GM23338 (cell line): ENCODE measurements around the gene HOTAIR. TPM values are rescaled to one million over a fixed set of nuclear protein-coding genes. Genes with fewer than 3 reads are reported as not detected.
A peak's percentile ranks its signal among the peaks of the same experiment; 100 is the strongest.

Experiments
- ATAC-seq: fragments of 200-7000 bp; cut with Tn5 transposase; 3 replicates; pipeline ENCODE4 v1.9.1; 2020
- DNase-seq: peaks from one replicate; pipeline ENCODE4 v3.0.0-alpha.2; 2015; ENCODE audit warnings: low spot score
- H2AFZ ChIP-seq: fragments of 200-600 bp; sonication (generic); 2 replicates; pipeline ENCODE4 v1.8.0; 2016; ENCODE audit warnings: antibody characterized with exemption, mild to moderate bottlenecking, moderate library complexity
- H3F3A ChIP-seq: fragments of 200-600 bp; sonication (generic); replicated peaks from 2 replicates; pipeline ENCODE4 v1.8.0; 2017; ENCODE audit warnings: antibody characterized with exemption, mixed run types, low read depth
- H3K27ac ChIP-seq: fragments of 200-600 bp; sonication (generic); 2 replicates; pipeline ENCODE4 v1.6.1; 2016; ENCODE audit warnings: low read depth
- H3K27me3 ChIP-seq: fragments of 200-600 bp; sonication (generic); 2 replicates; pipeline ENCODE4 v1.8.0; 2016; ENCODE audit warnings: mild to moderate bottlenecking, mixed run types, moderate library complexity; ENCODE audit not compliant: insufficient read depth
- H3K36me3 ChIP-seq: fragments of 200-600 bp; sonication (generic); 2 replicates; pipeline ENCODE4 v1.8.0; 2016; ENCODE audit warnings: mild to moderate bottlenecking; ENCODE audit not compliant: insufficient read depth
- H3K4me1 ChIP-seq: fragments of 200-600 bp; sonication (generic); 2 replicates; pipeline ENCODE4 v1.8.0; 2016; ENCODE audit warnings: mild to moderate bottlenecking, moderate library complexity; ENCODE audit not compliant: insufficient read depth
- H3K4me2 ChIP-seq: fragments of 200-600 bp; sonication (generic); 2 replicates; pipeline ENCODE4 v1.7.1; 2017; ENCODE audit warnings: mixed run types
- H3K4me3 ChIP-seq: fragments of 200-600 bp; sonication (generic); 2 replicates; pipeline ENCODE4 v1.6.1; 2016; ENCODE audit warnings: mixed run types
- H3K79me2 ChIP-seq: fragments of 200-600 bp; sonication (generic); replicated peaks from 2 replicates; pipeline ENCODE4 v1.8.0; 2017; ENCODE audit warnings: mild to moderate bottlenecking; ENCODE audit not compliant: insufficient read depth
- H3K9me2 ChIP-seq: fragments of 200-600 bp; sonication (generic); 2 replicates; pipeline ENCODE4 v1.8.0; 2017; ENCODE audit not compliant: insufficient read depth
- H4K20me1 ChIP-seq: fragments of 200-600 bp; sonication (generic); replicated peaks from 2 replicates; pipeline ENCODE4 v1.8.0; 2017; ENCODE audit warnings: mild to moderate bottlenecking; ENCODE audit not compliant: insufficient read depth
- H3K27ac Mint-ChIP-seq: 2 replicates; pipeline ENCODE4 v1.8.0; 2020; ENCODE audit warnings: inconsistent platforms, mild to moderate bottlenecking, moderate library complexity, mixed read lengths
- H3K27me3 Mint-ChIP-seq: 3 replicates; pipeline ENCODE4 v1.8.0; 2022; ENCODE audit warnings: low read depth, mild to moderate bottlenecking, moderate library complexity, mixed read lengths, inconsistent platforms; ENCODE audit not compliant: insufficient read depth, poor library complexity
- H3K36me3 Mint-ChIP-seq: 3 replicates; pipeline ENCODE4 v1.8.0; 2021; ENCODE audit warnings: low read depth, mild to moderate bottlenecking, inconsistent platforms, moderate library complexity, mixed read lengths
- H3K4me1 Mint-ChIP-seq: 3 replicates; pipeline ENCODE4 v1.8.0; 2020; ENCODE audit warnings: mild to moderate bottlenecking, inconsistent platforms, mixed read lengths
- H3K4me3 Mint-ChIP-seq: 3 replicates; pipeline ENCODE4 v1.8.0; 2021; ENCODE audit warnings: moderate library complexity, mild to moderate bottlenecking, inconsistent platforms, mixed read lengths
- H3K9me3 Mint-ChIP-seq: 3 replicates; pipeline ENCODE4 v1.8.0; 2020; ENCODE audit warnings: moderate library complexity, mild to moderate bottlenecking, inconsistent platforms, mixed read lengths
- EZH2 ChIP-seq: fragments of 200-600 bp; sonication (generic); IDR thresholded peaks from one replicate; pipeline ENCODE4 v1.8.0; 2017; ENCODE audit warnings: antibody characterized with exemption, mild to moderate bottlenecking, low read depth; ENCODE audit not compliant: unreplicated experiment
- EZH2phosphoT487 ChIP-seq: fragments of 200-600 bp; sonication (generic); IDR thresholded peaks from one replicate; pipeline ENCODE4 v1.8.1; 2018; ENCODE audit warnings: antibody characterized with exemption; ENCODE audit not compliant: unreplicated experiment
- POLR2AphosphoS5 ChIP-seq: IDR thresholded peaks from 2 replicates; pipeline ENCODE4 v1.6.1; 2016; ENCODE audit warnings: antibody characterized with exemption, low read depth
- STAT1 ChIP-seq: IDR thresholded peaks from one replicate; pipeline ENCODE4 v1.6.1; 2016; ENCODE audit warnings: antibody characterized with exemption; ENCODE audit not compliant: unreplicated experiment
- ZNF331 ChIP-seq: fragments of 250-450 bp; sonication (Bioruptor Pico); IDR thresholded peaks from 2 replicates; pipeline ENCODE4 v1.5.0; 2020; ENCODE audit warnings: low read depth, mild to moderate bottlenecking, moderate library complexity
- polyA plus RNA-seq: library from polyadenylated mRNA; unstranded; fragments of >200 nt; fragmentation: Nextera tagmentation; extraction: Ambion mirVana; gene quantifications from 2 replicates; pipeline ENCODE4 v1.2.1, GENCODE V29; 2016
- total RNA-seq: library from RNA; depleted of rRNA; stranded (reverse); fragments of >200 nt; shearing (Covaris generic); gene quantifications from 2 replicates; pipeline ENCODE4 v1.2.3, GENCODE V29; 2014
- TF ChIP-seq, protein P1 (sequence below), 2 experiments: fragments of 200-600 bp in 1 of 2; sonication (generic) in 1 of 2; conservative IDR thresholded peaks; 2 replicates each; pipeline versions ENCODE4 v1.5.1 to v1.6.1; 2016 to 2017; ENCODE audit warnings: antibody characterized with exemption in 2 of 2, low read depth in 2 of 2, mild to moderate bottlenecking in 2 of 2, moderate library complexity in 1 of 2
- TF ChIP-seq, protein P2 (sequence below): fragments of 250-450 bp; sonication (Bioruptor Pico); IDR thresholded peaks from 2 replicates; pipeline ENCODE4 v1.5.0; 2020; ENCODE audit warnings: mild to moderate bottlenecking, moderate library complexity

HOTAIR gene
- total and polyA plus RNA-seq, 2 experiments from 2014 or later: not detected

DNA sequence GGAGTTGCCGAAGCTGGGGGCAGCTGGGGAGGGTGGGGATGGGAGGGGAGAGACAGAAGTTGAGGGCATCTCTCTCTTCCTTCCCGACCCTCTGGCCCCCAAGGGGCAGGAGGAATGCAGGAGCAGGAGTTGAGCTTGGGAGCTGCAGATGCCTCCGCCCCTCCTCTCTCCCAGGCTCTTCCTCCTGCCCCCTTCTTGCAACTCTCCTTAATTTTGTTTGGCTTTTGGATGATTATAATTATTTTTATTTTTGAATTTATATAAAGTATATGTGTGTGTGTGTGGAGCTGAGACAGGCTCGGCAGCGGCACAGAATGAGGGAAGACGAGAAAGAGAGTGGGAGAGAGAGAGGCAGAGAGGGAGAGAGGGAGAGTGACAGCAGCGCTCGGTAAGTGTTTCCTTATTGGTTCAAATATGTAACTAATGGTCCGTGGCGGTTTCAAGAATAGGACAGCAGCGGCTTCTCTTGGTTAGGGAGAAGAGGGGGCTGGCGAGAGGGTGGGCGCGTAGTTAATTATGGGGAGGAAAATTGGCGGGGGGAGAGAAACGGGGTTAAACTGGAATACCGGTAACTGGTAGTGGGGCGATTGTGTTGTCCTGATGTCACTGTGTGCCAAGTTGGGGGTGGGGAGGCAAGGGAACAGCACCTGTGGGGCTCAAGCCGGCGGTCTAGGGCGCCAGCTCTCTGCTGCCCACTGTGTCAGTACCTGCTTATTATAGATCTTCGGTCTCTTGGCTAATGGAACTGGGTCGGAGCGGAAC lies 42.5 kb upstream of the HOTAIR start:
- Histone ChIP-seq H3K4me3 (peak overlapping the region; percentile 63), H2AFZ (peak overlapping the region; percentile 80; the same call in 1 of the 2 replicates), H3K27ac (no peak overlapping the region), H3F3A (peaks cover 38% of the 10 kb centered on the region), H3K79me2 (no peaks in the 10 kb centered on the region), H3K27me3 (peaks cover 100% of the 10 kb centered on the region), H3K4me2 (peak overlapping the region; percentile 89), H3K4me1 (peaks cover 48% of the 10 kb centered on the region), H3K36me3 (no peaks in the 10 kb centered on the region), H4K20me1 (peaks cover 32% of the 10 kb centered on the region), H3K9me2 (no peaks in the 10 kb centered on the region)
- DNase-seq (peak; percentile 71), ATAC-seq (peak; percentile 13)
- Mint-ChIP-seq H3K4me1 (peaks cover 30% of the 10 kb centered on the region), H3K4me3 (peak overlapping the region; percentile 62), H3K36me3 (no peaks in the 10 kb centered on the region; the same call in 2 of the 3 replicates), H3K9me3 (no peaks in the 10 kb centered on the region; the same call in 2 of the 3 replicates), H3K27ac (no peak overlapping the region), H3K27me3 (peaks cover 98% of the 10 kb centered on the region)
- TF ChIP-seq EZH2 (peak; percentile 76), STAT1 (no peak)

DNA sequence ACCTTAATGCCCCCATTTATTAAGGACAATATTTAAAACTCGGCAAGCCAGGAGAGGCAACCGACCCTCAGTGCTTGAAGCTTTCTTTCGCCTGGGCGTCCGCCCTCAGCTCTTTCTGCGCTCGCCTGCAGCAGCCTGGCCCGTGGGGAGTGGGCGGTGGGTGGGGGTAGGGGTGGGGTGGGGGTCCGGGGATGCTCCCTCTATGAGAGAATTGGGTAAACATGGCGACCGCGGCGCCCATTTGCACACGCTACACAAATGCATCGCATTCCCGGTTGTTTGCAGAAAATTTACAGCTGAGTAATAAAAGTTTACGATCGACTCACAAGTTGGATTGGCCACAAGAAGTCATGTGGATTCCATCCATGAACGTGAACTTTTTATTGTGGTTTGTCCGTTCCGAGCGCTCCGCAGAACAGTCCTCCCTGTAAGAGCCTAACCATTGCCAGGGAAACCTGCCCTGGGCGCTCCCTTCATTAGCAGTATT lies 41.8 kb upstream of the HOTAIR start:
- H3K4me3 Mint-ChIP-seq: no peak overlapping the region
- peaks cover 98% of the 10 kb centered on the region for H3K27me3 Mint-ChIP-seq
- Histone ChIP-seq H4K20me1 (peaks cover 28% of the 10 kb centered on the region), H3K27ac (no peak overlapping the region), H3K79me2 (no peaks in the 10 kb centered on the region), H3K27me3 (peaks cover 100% of the 10 kb centered on the region), H3K4me3 (peak overlapping the region; percentile 63; the same call in 1 of the 2 replicates), H2AFZ (no peak overlapping the region), H3K4me2 (peak overlapping the region; percentile 89), H3F3A (peaks cover 38% of the 10 kb centered on the region), H3K4me1 (peaks cover 53% of the 10 kb centered on the region), H3K9me2 (no peaks in the 10 kb centered on the region), H3K36me3 (no peaks in the 10 kb centered on the region)
- peaks cover 30% of the 10 kb centered on the region for H3K4me1 Mint-ChIP-seq
- H3K36me3 Mint-ChIP-seq: no peaks in the 10 kb centered on the region
- ATAC-seq (no peak), DNase-seq (no peak)
- TF ChIP-seq EZH2 (peak; percentile 23), ZNF331 (CRISPR knock-in tag) (no peak), EZH2phosphoT487 (no peak), POLR2AphosphoS5 (no peak)
- TF ChIP-seq, protein P1, sequence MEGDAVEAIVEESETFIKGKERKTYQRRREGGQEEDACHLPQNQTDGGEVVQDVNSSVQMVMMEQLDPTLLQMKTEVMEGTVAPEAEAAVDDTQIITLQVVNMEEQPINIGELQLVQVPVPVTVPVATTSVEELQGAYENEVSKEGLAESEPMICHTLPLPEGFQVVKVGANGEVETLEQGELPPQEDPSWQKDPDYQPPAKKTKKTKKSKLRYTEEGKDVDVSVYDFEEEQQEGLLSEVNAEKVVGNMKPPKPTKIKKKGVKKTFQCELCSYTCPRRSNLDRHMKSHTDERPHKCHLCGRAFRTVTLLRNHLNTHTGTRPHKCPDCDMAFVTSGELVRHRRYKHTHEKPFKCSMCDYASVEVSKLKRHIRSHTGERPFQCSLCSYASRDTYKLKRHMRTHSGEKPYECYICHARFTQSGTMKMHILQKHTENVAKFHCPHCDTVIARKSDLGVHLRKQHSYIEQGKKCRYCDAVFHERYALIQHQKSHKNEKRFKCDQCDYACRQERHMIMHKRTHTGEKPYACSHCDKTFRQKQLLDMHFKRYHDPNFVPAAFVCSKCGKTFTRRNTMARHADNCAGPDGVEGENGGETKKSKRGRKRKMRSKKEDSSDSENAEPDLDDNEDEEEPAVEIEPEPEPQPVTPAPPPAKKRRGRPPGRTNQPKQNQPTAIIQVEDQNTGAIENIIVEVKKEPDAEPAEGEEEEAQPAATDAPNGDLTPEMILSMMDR (conservative IDR thresholded peaks at IDR 0.05; ENCODE audit: low read depth in 2 of 2): no peak
- TF ChIP-seq, protein P2, sequence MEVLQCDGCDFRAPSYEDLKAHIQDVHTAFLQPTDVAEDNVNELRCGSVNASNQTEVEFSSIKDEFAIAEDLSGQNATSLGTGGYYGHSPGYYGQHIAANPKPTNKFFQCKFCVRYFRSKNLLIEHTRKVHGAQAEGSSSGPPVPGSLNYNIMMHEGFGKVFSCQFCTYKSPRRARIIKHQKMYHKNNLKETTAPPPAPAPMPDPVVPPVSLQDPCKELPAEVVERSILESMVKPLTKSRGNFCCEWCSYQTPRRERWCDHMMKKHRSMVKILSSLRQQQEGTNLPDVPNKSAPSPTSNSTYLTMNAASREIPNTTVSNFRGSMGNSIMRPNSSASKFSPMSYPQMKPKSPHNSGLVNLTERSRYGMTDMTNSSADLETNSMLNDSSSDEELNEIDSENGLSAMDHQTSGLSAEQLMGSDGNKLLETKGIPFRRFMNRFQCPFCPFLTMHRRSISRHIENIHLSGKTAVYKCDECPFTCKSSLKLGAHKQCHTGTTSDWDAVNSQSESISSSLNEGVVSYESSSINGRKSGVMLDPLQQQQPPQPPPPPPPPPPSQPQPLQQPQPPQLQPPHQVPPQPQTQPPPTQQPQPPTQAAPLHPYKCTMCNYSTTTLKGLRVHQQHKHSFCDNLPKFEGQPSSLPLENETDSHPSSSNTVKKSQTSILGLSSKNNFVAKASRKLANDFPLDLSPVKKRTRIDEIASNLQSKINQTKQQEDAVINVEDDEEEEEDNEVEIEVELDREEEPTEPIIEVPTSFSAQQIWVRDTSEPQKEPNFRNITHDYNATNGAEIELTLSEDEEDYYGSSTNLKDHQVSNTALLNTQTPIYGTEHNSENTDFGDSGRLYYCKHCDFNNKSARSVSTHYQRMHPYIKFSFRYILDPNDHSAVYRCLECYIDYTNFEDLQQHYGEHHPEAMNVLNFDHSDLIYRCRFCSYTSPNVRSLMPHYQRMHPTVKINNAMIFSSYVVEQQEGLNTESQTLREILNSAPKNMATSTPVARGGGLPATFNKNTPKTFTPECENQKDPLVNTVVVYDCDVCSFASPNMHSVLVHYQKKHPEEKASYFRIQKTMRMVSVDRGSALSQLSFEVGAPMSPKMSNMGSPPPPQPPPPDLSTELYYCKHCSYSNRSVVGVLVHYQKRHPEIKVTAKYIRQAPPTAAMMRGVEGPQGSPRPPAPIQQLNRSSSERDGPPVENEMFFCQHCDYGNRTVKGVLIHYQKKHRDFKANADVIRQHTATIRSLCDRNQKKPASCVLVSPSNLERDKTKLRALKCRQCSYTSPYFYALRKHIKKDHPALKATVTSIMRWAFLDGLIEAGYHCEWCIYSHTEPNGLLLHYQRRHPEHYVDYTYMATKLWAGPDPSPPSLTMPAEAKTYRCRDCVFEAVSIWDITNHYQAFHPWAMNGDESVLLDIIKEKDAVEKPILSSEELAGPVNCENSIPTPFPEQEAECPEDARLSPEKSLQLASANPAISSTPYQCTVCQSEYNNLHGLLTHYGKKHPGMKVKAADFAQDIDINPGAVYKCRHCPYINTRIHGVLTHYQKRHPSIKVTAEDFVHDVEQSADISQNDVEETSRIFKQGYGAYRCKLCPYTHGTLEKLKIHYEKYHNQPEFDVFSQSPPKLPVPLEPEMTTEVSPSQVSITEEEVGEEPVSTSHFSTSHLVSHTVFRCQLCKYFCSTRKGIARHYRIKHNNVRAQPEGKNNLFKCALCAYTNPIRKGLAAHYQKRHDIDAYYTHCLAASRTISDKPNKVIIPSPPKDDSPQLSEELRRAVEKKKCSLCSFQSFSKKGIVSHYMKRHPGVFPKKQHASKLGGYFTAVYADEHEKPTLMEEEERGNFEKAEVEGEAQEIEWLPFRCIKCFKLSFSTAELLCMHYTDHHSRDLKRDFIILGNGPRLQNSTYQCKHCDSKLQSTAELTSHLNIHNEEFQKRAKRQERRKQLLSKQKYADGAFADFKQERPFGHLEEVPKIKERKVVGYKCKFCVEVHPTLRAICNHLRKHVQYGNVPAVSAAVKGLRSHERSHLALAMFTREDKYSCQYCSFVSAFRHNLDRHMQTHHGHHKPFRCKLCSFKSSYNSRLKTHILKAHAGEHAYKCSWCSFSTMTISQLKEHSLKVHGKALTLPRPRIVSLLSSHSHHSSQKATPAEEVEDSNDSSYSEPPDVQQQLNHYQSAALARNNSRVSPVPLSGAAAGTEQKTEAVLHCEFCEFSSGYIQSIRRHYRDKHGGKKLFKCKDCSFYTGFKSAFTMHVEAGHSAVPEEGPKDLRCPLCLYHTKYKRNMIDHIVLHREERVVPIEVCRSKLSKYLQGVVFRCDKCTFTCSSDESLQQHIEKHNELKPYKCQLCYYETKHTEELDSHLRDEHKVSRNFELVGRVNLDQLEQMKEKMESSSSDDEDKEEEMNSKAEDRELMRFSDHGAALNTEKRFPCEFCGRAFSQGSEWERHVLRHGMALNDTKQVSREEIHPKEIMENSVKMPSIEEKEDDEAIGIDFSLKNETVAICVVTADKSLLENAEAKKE (CRISPR knock-in tag): no peak
- no peaks in the 10 kb centered on the region; the same call in 2 of the 3 replicates for H3K9me3 Mint-ChIP-seq
- no peak overlapping the region for H3K27ac Mint-ChIP-seq
